ENCODE measurements around the gene SKI.

Gene SKI

GRCh38 chr1:2345297-2346075 lies 117.4 kb downstream of the SKI start:
- no peak for DNase-seq

GRCh38 chr1:2346691-2347408 lies 118.7 kb downstream of the SKI start:
- DNase-seq = no peak

DNA sequence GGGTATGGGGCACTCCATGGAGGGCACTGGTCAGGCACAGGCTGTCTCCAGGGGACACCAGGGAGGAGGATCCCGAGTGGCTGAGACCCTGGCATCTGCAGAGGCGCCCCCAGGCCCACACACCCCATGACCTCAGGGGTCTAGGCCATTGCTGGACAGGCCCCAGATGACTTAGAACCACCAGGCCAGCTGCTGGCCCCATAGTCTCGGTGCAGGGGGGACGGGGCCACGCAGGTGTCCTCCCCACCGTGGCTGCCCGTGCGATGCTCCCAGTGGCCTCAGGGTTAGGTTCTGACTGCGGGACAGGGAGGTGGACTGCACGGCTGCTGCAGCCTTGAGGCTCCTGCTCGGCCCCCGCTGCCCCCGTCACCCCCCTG lies 119.3 kb downstream of the SKI start:
- DNase-seq = no peak

GRCh38 chr1:2347896-2348295 lies 119.8 kb downstream of the SKI start:
- no peak for DNase-seq

DNA sequence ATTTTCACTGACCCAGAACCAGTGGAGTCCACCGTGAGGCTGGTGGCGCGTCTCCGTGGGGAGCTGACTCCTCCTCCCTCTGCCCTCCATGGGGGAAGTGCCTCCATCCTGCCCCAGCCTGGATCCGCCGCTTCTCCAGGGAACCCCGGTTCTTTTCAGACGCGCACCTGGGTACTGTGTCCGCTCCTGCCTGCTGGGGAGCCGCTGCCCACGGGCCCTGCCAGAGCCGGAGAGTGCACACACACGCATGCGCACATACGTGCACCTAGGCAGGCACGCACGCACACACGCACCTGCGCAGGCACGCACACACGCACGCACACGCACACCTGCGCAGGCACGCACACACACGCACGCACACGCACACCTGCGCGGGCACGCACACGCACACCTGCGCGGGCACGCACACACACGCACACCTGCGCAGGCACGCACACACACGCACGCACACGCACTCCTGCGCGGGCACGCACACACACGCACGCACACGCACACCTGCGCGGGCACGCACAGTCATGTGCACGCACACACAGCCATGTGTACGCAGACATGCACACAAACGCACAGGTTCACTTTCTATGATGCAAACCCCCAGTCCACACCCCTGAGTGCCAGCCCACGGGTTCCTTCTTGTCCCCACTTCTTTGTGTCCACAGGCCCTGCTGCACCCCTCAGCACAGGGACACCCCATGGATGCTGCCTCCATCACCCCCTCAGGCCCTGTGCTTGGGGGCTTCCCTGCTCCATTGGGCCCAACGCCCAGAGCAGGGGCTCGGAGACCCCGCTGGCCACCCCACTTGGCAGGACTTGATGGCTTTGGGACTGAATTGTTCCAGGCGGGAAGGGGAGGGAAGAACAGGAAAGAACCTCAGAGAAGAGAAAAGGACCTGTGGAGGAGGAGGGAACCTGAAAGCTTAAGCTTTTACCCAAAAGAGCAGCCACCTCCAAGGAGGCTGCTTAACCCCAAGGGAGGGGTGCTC lies 120.5 kb downstream of the SKI start:
- DNase-seq = no peak

DNA sequence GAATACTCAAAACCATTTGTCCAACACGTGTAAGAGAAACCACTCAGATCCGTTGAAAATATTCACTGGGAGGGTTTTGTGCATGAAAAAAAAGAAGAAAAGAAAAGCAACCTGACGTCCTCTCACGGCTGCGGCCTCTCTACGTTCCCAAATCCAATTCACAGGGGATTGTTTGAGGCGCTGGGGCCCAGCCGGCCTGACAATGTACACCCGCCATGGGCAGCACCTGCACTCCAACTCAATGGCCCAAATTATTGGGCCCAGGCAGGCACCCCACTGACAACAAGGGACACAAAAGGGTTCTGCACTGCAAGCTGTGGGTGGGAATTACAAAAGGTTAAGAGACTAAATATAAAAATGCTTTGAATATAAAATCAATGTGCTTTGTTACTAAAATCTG lies 121.7 kb downstream of the SKI start:
- DNase-seq = peak; percentile 1

GRCh38 chr1:2350501-2350900 lies 122.4 kb downstream of the SKI start:
- no peak for DNase-seq

- DNase-seq = no peak
Observed at GRCh38 chr1:2350911-2351655, 123.0 kb downstream of the SKI start.

- DNase-seq = no peak
Observed at GRCh38 chr1:2351723-2352122, 123.6 kb downstream of the SKI start.

DNA sequence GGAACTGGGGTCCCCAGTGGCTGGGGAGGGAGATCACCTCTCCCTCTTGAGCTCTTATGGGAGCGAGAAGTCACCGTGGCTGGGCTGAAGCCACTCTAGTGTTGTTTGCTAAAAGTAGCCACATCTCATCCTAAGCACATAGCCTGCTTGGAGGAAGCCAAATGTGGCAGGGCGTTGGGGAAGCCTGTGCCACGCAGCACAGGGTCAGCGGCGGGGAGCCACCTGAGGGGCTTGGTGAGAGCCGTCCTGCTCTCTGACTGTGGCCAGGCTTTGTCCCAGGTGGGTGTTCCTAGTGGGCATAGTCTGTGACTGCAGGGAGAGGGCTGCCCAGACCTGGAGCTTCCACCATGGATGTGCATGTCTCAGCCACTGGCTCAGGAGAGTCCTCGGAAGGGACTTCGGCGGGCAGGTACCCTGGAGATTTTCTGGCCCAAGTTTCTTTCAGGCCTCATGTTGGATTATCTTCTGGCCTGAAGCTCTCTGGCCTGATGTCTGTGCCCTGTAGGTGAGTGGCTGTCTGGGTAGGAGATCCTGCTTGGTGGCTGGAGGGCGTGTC lies 124.3 kb downstream of the SKI start:
- no peak for DNase-seq

DNA sequence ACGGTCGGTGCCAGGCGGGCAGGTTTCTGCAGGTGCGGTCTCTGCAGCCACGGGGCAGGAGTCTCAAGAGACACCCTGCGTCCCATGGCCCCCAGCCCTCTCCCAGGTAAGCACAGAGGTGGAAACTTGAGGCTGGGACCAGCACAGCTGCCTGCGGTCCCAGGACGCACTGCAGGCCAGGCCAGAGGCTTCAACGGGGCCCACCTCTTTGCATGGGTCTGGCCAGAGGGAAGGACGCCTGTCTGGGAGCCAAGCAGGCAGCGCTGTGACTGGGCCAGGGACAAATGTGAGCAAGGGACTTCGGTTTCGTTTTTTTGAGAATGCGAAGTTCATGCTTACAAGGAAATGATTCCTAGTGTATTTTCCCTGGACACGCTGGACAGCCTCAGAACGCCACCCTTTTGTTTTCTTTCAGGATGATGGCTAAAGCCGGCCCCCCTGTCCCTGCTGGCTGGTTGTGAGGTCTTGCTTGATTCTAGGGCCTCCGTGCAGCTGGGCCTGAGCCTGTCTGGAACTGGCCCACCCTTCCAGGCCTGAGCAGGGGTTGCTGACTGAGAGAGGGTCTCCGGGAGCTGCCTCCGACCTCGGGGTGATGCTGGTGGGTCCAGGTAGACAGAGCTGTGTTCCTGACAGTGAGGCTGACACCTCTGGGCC lies 124.9 kb downstream of the SKI start:
- no peak for DNase-seq

GRCh38 chr1:2353551-2354438 lies 125.7 kb downstream of the SKI start:
- no peak for DNase-seq

- no peak for DNase-seq
Observed at GRCh38 chr1:2354511-2355372, 126.6 kb downstream of the SKI start.

- DNase-seq = no peak
Observed at GRCh38 chr1:2355373-2356261, 127.5 kb downstream of the SKI start.

- no peak for DNase-seq
Observed at GRCh38 chr1:2356401-2356800, 128.3 kb downstream of the SKI start.

DNA sequence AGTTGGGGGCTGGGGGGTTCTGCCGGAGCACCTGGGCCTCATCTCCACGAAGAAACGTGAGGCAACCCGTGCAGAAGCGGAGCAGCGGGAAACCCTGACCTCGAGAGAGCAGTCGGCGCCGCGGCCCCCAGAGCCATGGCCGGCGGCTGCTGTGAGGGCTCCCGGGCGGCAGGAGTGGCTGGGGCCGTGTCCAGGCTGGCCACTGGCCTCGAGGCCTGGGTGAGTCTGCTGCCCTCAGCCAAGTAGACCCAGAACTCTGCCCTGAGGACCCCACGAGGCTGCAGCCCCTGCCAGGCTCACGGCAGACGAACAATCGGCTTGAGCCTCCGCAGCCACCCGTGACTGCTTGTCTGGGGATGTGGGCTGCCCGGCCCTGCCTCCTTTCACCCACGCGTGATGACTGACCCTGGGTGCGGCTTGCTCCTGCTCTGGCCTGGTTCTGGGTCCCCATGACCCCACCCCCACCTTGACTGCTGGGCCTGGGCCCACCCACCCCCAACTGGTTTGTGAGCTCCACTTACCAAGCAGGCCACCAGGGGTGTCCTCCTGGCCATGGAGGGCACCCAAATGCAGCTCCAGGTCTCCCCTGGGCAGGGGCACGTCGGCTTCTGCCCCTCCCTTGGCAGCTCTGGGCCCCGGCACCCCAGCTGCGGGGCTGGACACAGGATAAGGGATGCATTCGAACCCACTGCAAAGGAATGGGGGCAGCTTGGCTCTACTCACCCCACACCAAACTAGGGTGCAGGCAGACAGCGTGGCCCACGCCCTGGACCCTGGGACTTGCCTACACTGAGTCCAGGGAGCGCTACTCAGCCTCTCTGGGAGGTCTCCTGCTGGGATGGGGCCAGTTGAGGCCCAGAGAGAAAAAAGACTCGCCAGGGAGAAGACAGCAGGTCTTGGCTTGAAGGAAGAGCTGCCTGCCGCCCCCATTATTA lies 129.1 kb downstream of the SKI start:
- no peak for DNase-seq

GRCh38 chr1:2358072-2358471 lies 130.0 kb downstream of the SKI start:
- no peak for DNase-seq

All from NCI-H1092 treated with DMSO at 0.1 percent for 48 hours (cell line).